22Rv1 (cell line): ENCODE results near the gene RIPOR1.

ENCODE experiments used
- ZFX ChIP-seq: fragments of 450-650 bp; IDR thresholded peaks from 2 replicates; pipeline ENCODE4 v1.6.1; 2017; ENCODE audit warnings: antibody characterized with exemption, borderline replicate concordance
- TF ChIP-seq, protein P1 (sequence below): fragments of 450-650 bp; IDR thresholded peaks from 2 replicates; pipeline ENCODE4 v1.5.1; 2017; ENCODE audit warnings: mild to moderate bottlenecking

DNA sequence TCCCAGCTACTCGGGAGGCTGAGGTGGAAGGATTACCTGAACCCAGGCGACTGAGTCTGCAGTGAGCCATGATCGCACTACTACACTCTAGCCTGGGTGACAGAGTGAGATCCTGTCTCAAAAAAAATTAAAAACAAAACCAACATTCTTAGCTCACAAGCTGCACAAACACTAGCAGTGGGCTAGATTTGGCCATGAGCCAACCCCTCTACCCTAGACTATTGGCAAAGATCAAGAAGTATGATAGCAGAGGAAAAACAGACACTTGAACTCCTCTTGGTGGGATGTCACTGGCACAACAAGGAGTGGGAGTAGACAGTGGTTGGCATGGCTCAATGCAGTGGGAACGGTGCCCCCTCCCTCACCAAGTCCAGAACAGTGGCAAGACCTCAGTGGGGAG, 19.6 kb upstream of the RIPOR1 start:
- TF ChIP-seq, protein P1, sequence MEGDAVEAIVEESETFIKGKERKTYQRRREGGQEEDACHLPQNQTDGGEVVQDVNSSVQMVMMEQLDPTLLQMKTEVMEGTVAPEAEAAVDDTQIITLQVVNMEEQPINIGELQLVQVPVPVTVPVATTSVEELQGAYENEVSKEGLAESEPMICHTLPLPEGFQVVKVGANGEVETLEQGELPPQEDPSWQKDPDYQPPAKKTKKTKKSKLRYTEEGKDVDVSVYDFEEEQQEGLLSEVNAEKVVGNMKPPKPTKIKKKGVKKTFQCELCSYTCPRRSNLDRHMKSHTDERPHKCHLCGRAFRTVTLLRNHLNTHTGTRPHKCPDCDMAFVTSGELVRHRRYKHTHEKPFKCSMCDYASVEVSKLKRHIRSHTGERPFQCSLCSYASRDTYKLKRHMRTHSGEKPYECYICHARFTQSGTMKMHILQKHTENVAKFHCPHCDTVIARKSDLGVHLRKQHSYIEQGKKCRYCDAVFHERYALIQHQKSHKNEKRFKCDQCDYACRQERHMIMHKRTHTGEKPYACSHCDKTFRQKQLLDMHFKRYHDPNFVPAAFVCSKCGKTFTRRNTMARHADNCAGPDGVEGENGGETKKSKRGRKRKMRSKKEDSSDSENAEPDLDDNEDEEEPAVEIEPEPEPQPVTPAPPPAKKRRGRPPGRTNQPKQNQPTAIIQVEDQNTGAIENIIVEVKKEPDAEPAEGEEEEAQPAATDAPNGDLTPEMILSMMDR = no peak
- no peak for TF ChIP-seq ZFX
